ENCODE measurements around the gene OR51B2.
A peak's percentile ranks its signal among the peaks of the same experiment; 100 is the strongest.
"Not testable (repeated sequence)": the region's sequence is repeated elsewhere in the genome, so short reads cannot be mapped to it uniquely, and the experiment has no call there.

OR51B2 gene

GRCh38 chr11:5336331-5336730 is 12.2 kb upstream of the OR51B2 start:
- H4K20me1 ChIP-seq: no peaks in the 10 kb centered on the region
- no peak for TF ChIP-seq Cebpa-rat (IDR thresholded peaks at IDR 0.05)
- H3K27me3 ChIP-seq: no peaks in the 10 kb centered on the region
- H3K4me3 ChIP-seq: no peak overlapping the region
- H3K9me3 ChIP-seq (replicated peaks in 1 of 11): no peaks in the 10 kb centered on the region
- no peaks in the 10 kb centered on the region for H3K36me3 ChIP-seq
- H3K4me2 ChIP-seq: no peak overlapping the region
- no peak overlapping the region for H3K27ac ChIP-seq
- no peak overlapping the region for H3K9ac ChIP-seq
- H3K4me1 ChIP-seq: peaks cover 0 to 9% (median 5%) of the 10 kb centered on the region in 10 experiments; a peak in 8 of 20 replicates

GRCh38 chr11:5335170-5335569 is 11.1 kb upstream of the OR51B2 start:
- Histone ChIP-seq H3K27me3 (no peaks in the 10 kb centered on the region), H4K20me1 (no peaks in the 10 kb centered on the region), H3K4me1 (peaks cover 0 to 9% (median 5%) of the 10 kb centered on the region in 10 experiments; a peak in 8 of 20 replicates), H3K9me3 (replicated peaks in 1 of 11) (no peaks in the 10 kb centered on the region), H3K9ac (no peak overlapping the region), H3K4me3 (no peak overlapping the region), H3K36me3 (no peaks in the 10 kb centered on the region), H3K27ac (no peak overlapping the region), H3K4me2 (peak overlapping the region in 8 of 11 experiments; percentile 5 to 34 (median 13); a peak in 6 of 22 replicates)
- TF ChIP-seq Cebpa-rat (IDR thresholded peaks at IDR 0.05): no peak

GRCh38 chr11:5317292-5317691 is 6.8 kb downstream of the OR51B2 start:
- Histone ChIP-seq H3K9me3 (replicated peaks in 1 of 11) (peaks cover 0 to 6% (median 0%) of the 10 kb centered on the region in 11 experiments; a peak in 3 of 22 replicates), H3K27ac (no peak overlapping the region), H4K20me1 (no peaks in the 10 kb centered on the region), H3K4me2 (no peak overlapping the region), H3K4me1 (no peaks in the 10 kb centered on the region), H3K27me3 (no peaks in the 10 kb centered on the region), H3K4me3 (no peak overlapping the region), H3K36me3 (no peaks in the 10 kb centered on the region), H3K9ac (no peak overlapping the region)
- TF ChIP-seq Cebpa-rat (IDR thresholded peaks at IDR 0.05): no peak

- H4K20me1 ChIP-seq; H3K27me3 ChIP-seq; H3K4me1 ChIP-seq; H3K27ac ChIP-seq; H3K9ac ChIP-seq; H3K4me3 ChIP-seq; H3K4me2 ChIP-seq; H3K36me3 ChIP-seq; H3K9me3 ChIP-seq (replicated peaks in 1 of 11): not testable (repeated sequence)
Measured at GRCh38 chr11:5313326-5314023, 10.6 kb downstream of the OR51B2 start.

GRCh38 chr11:5310423-5310822 is 13.7 kb downstream of the OR51B2 start:
- no peaks in the 10 kb centered on the region for H3K36me3 ChIP-seq

GRCh38 chr11:5307256-5308019 is 16.7 kb downstream of the OR51B2 start:
- no peaks in the 10 kb centered on the region for H3K36me3 ChIP-seq
- no peaks in the 10 kb centered on the region for H4K20me1 ChIP-seq
- H3K4me1 ChIP-seq: no peaks in the 10 kb centered on the region
- H3K4me2 ChIP-seq: no peak overlapping the region
- no peak overlapping the region for H3K27ac ChIP-seq
- no peaks in the 10 kb centered on the region for H3K27me3 ChIP-seq
- TF ChIP-seq Cebpa-rat (IDR thresholded peaks at IDR 0.05): no peak
- H3K9me3 ChIP-seq (replicated peaks in 1 of 11): no peaks in the 10 kb centered on the region
- no peak overlapping the region for H3K9ac ChIP-seq
- H3K4me3 ChIP-seq: no peak overlapping the region

More at GRCh38 chr11:5310423-5310822, 13.7 kb downstream of the OR51B2 start:
- Histone ChIP-seq H3K4me3 (no peak overlapping the region), H3K9me3 (replicated peaks in 1 of 11) (peaks cover 0 to 6% (median 0%) of the 10 kb centered on the region in 11 experiments; a peak in 3 of 22 replicates), H3K27ac (no peak overlapping the region), H3K4me1 (no peaks in the 10 kb centered on the region), H4K20me1 (no peaks in the 10 kb centered on the region), H3K4me2 (no peak overlapping the region), H3K9ac (no peak overlapping the region), H3K27me3 (no peaks in the 10 kb centered on the region)
- TF ChIP-seq Cebpa-rat (IDR thresholded peaks at IDR 0.05): no peak

GRCh38 chr11:5304046-5304445 is 20.1 kb downstream of the OR51B2 start:
- Histone ChIP-seq H3K9me3 (replicated peaks in 1 of 11) (no peaks in the 10 kb centered on the region), H3K27me3 (no peaks in the 10 kb centered on the region), H4K20me1 (no peaks in the 10 kb centered on the region), H3K4me2 (no peak overlapping the region), H3K4me1 (no peaks in the 10 kb centered on the region), H3K9ac (no peak overlapping the region), H3K27ac (no peak overlapping the region), H3K4me3 (no peak overlapping the region), H3K36me3 (no peaks in the 10 kb centered on the region)
- TF ChIP-seq Cebpa-rat (IDR thresholded peaks at IDR 0.05): no peak

- H3K4me3 ChIP-seq: no peak overlapping the region
- H3K27ac ChIP-seq: no peak overlapping the region
- no peaks in the 10 kb centered on the region for H3K27me3 ChIP-seq
- TF ChIP-seq Cebpa-rat (IDR thresholded peaks at IDR 0.05): no peak
- H3K9ac ChIP-seq: no peak overlapping the region
- H4K20me1 ChIP-seq: no peaks in the 10 kb centered on the region
- H3K9me3 ChIP-seq (replicated peaks in 1 of 11): no peaks in the 10 kb centered on the region
- H3K4me1 ChIP-seq: no peaks in the 10 kb centered on the region
- H3K36me3 ChIP-seq: no peaks in the 10 kb centered on the region
- H3K4me2 ChIP-seq: no peak overlapping the region
Measured at GRCh38 chr11:5303626-5304025, 20.5 kb downstream of the OR51B2 start.

- no peak within 1 kb of the TSS for H3K4me2 ChIP-seq
- no peak within 1 kb of the TSS for H3K27ac ChIP-seq
- no peaks in the 10 kb centered on the region for H3K36me3 ChIP-seq
- H3K4me1 ChIP-seq: no peaks in the 10 kb centered on the region
- H4K20me1 ChIP-seq: no peaks in the 10 kb centered on the region
- H3K27me3 ChIP-seq: no peaks in the 10 kb centered on the region
- no peaks in the 10 kb centered on the region for H3K9me3 ChIP-seq (replicated peaks in 1 of 11)
- no peak within 1 kb of the TSS for H3K4me3 ChIP-seq
- H3K9ac ChIP-seq: no peak within 1 kb of the TSS
- TF ChIP-seq Cebpa-rat (IDR thresholded peaks at IDR 0.05): no peak
Measured at GRCh38 chr11:5301846-5302245, 22.3 kb downstream of the OR51B2 start, which contains the start of gene OR51B4. Gene OR51B4, minus strand, starts transcription at chr11:5301946. Its CDS starts 0 bp downstream, at chr11:5301946.

GRCh38 chr11:5300251-5300650 is 23.8 kb downstream of the OR51B2 start:
- Histone ChIP-seq H4K20me1 (no peaks in the 10 kb centered on the region), H3K4me1 (no peaks in the 10 kb centered on the region), H3K27ac (no peak overlapping the region), H3K36me3 (no peaks in the 10 kb centered on the region), H3K27me3 (no peaks in the 10 kb centered on the region), H3K9me3 (replicated peaks in 1 of 11) (no peaks in the 10 kb centered on the region), H3K4me2 (no peak overlapping the region), H3K4me3 (no peak overlapping the region), H3K9ac (no peak overlapping the region)
- no peak for TF ChIP-seq Cebpa-rat (IDR thresholded peaks at IDR 0.05)
